H9 (cell line): Measurements from ENCODE around the gene TEKT5. TPM values are rescaled to one million over a fixed set of nuclear protein-coding genes. Genes with fewer than 3 reads are reported as not detected.

Experiments used
- DNase-seq: peaks from one replicate; pipeline ENCODE4 v3.0.0-alpha.2; 2017
- H2AFZ ChIP-seq: one replicate; pipeline ENCODE4 v1.6.1; 2013; ENCODE audit warnings: mild to moderate bottlenecking, low read length, control low read depth, moderate library complexity
- H2AK5ac ChIP-seq: 2 replicates; pipeline ENCODE4 v1.6.1; 2013; ENCODE audit warnings: low read length, control low read depth, mixed read lengths; ENCODE audit not compliant: insufficient read length
- H2BK120ac ChIP-seq: one replicate; pipeline ENCODE4 v1.6.1; 2013; ENCODE audit warnings: low read depth, mild to moderate bottlenecking, low read length, control low read depth, inconsistent platforms; ENCODE audit not compliant: poor library complexity, severe bottlenecking
- H2BK12ac ChIP-seq: 2 replicates; pipeline ENCODE4 v1.6.1; 2013; ENCODE audit warnings: low read length, control low read depth, mixed read lengths, low read depth; ENCODE audit not compliant: insufficient read length
- H2BK15ac ChIP-seq: 2 replicates; pipeline ENCODE4 v1.6.1; 2013; ENCODE audit warnings: low read depth, low read length, control low read depth
- H2BK20ac ChIP-seq: one replicate; pipeline ENCODE4 v1.6.1; 2013; ENCODE audit warnings: low read depth, mild to moderate bottlenecking, low read length, control low read depth, inconsistent platforms; ENCODE audit not compliant: poor library complexity, severe bottlenecking
- H2BK5ac ChIP-seq: 2 replicates; pipeline ENCODE4 v1.6.1; 2013; ENCODE audit warnings: low read length, control low read depth, mixed read lengths; ENCODE audit not compliant: insufficient read length
- H3K14ac ChIP-seq: 2 replicates; pipeline ENCODE4 v1.6.1; 2013; ENCODE audit warnings: low read length, control low read depth; ENCODE audit not compliant: insufficient read depth
- H3K18ac ChIP-seq: 2 replicates; pipeline ENCODE4 v1.6.1; 2013; ENCODE audit warnings: low read depth, mild to moderate bottlenecking, mixed read lengths, low read length, control low read depth; ENCODE audit not compliant: insufficient read length
- H3K23ac ChIP-seq: 2 replicates; pipeline ENCODE4 v1.6.1; 2013; ENCODE audit warnings: low read length, control low read depth, mixed read lengths, low read depth; ENCODE audit not compliant: insufficient read length
- H3K23me2 ChIP-seq: 2 replicates; pipeline ENCODE4 v1.6.1; 2013; ENCODE audit warnings: low read depth, mild to moderate bottlenecking, mixed read lengths, low read length, control low read depth; ENCODE audit not compliant: insufficient read length, poor library complexity, severe bottlenecking
- H3K27ac ChIP-seq: 2 replicates; pipeline ENCODE4 v1.5.1; 2013; ENCODE audit warnings: low read length, control low read depth, mixed read lengths, low read depth; ENCODE audit not compliant: insufficient read length
- H3K27me3 ChIP-seq: 2 replicates; pipeline ENCODE4 v1.6.1; 2013; ENCODE audit warnings: low read length, control low read depth, inconsistent platforms; ENCODE audit not compliant: insufficient read depth
- H3K4ac ChIP-seq: 2 replicates; pipeline ENCODE4 v1.6.1; 2013; ENCODE audit warnings: low read depth, mild to moderate bottlenecking, control low read depth, inconsistent platforms, low read length, moderate library complexity
- H3K4me1 ChIP-seq: 2 replicates; pipeline ENCODE4 v1.6.1; 2013; ENCODE audit warnings: low read length, control low read depth, inconsistent platforms; ENCODE audit not compliant: insufficient read depth
- H3K4me2 ChIP-seq: 2 replicates; pipeline ENCODE4 v1.6.1; 2013; ENCODE audit warnings: low read length, control low read depth, mixed read lengths; ENCODE audit not compliant: insufficient read length, insufficient read depth
- H3K56ac ChIP-seq: 2 replicates; pipeline ENCODE4 v1.6.1; 2013; ENCODE audit warnings: low read depth, mild to moderate bottlenecking, mixed read lengths, low read length, control low read depth; ENCODE audit not compliant: insufficient read length
- H3K79me1 ChIP-seq: 2 replicates; pipeline ENCODE4 v1.6.1; 2013; ENCODE audit warnings: low read depth, mild to moderate bottlenecking, moderate library complexity, low read length, control low read depth, inconsistent platforms; ENCODE audit not compliant: insufficient read depth, poor library complexity, severe bottlenecking
- H3K79me2 ChIP-seq: 2 replicates; pipeline ENCODE4 v1.6.1; 2013; ENCODE audit warnings: low read length, control low read depth, inconsistent platforms; ENCODE audit not compliant: insufficient read depth
- H3K9ac ChIP-seq: 2 replicates; pipeline ENCODE4 v1.6.1; 2013; ENCODE audit warnings: low read length, control low read depth, mixed read lengths; ENCODE audit not compliant: insufficient read length; ENCODE audit errors: extremely low read depth
- H3K9me3 ChIP-seq: one replicate; pipeline ENCODE4 v1.6.1; 2013; ENCODE audit warnings: low read depth, low read length, inconsistent platforms; ENCODE audit not compliant: control insufficient read depth
- H3T11ph ChIP-seq: one replicate; pipeline ENCODE4 v1.6.1; 2013; ENCODE audit warnings: mild to moderate bottlenecking, low read length, control low read depth, inconsistent platforms
- H4K20me1 ChIP-seq: one replicate; pipeline ENCODE4 v1.6.1; 2013; ENCODE audit not compliant: control insufficient read depth, insufficient read length, insufficient read depth
- H4K5ac ChIP-seq: 2 replicates; pipeline ENCODE4 v1.6.1; 2013; ENCODE audit warnings: low read depth, mild to moderate bottlenecking, mixed read lengths, low read length, control low read depth; ENCODE audit not compliant: insufficient read length
- H4K8ac ChIP-seq: replicated peaks from 2 replicates; pipeline ENCODE4 v1.6.1; 2013; ENCODE audit warnings: low read length, control low read depth, mixed read lengths, low read depth; ENCODE audit not compliant: insufficient read length
- H4K91ac ChIP-seq: 2 replicates; pipeline ENCODE4 v1.6.1; 2013; ENCODE audit warnings: low read depth, mild to moderate bottlenecking, moderate library complexity, mixed read lengths, low read length, control low read depth; ENCODE audit not compliant: insufficient read length
- H3K27ac Mint-ChIP-seq, 3 experiments: 2 replicates in 2 of 3; 3 replicates in 1 of 3; pipeline ENCODE4 v1.8.0; 2020 to 2021; ENCODE audit warnings: mixed read lengths in 3 of 3, mild to moderate bottlenecking in 1 of 3, moderate library complexity in 1 of 3
- H3K27me3 Mint-ChIP-seq: 2 replicates; pipeline ENCODE4 v1.8.0; 2021; ENCODE audit warnings: low read depth, mild to moderate bottlenecking, moderate library complexity, mixed read lengths
- H3K36me3 Mint-ChIP-seq, 3 experiments: 2 replicates in 2 of 3; 3 replicates in 1 of 3; pipeline ENCODE4 v1.8.0; 2020 to 2021; ENCODE audit warnings: low read depth in 3 of 3, mixed read lengths in 3 of 3; ENCODE audit not compliant: insufficient read depth in 1 of 3
- H3K4me1 Mint-ChIP-seq, 2 experiments: 2 replicates each; pipeline ENCODE4 v1.8.0; 2020; ENCODE audit warnings: mixed read lengths in 2 of 2
- H3K4me3 Mint-ChIP-seq, 2 experiments: 2 replicates in 1 of 2; 3 replicates in 1 of 2; pipeline ENCODE4 v1.8.0; 2020 to 2021; ENCODE audit warnings: mild to moderate bottlenecking in 2 of 2, mixed read lengths in 2 of 2, moderate library complexity in 1 of 2
- H3K9me3 Mint-ChIP-seq, 2 experiments: 2 replicates in 1 of 2; 3 replicates in 1 of 2; pipeline ENCODE4 v1.8.0; 2020; ENCODE audit warnings: mild to moderate bottlenecking in 2 of 2, mixed read lengths in 2 of 2, moderate library complexity in 1 of 2
- WGBS: extraction: QIAGEN DNeasy Blood & Tissue Kit; methylation state at CpG from one replicate; pipeline ENCODE4 v1.1.7; 2013; ENCODE audit warnings: missing lambda C conversion rate, low lambda C conversion rate, mixed read lengths; ENCODE audit not compliant: insufficient read length; ENCODE audit errors: extremely low coverage; 5-methylcytosine and 5-hydroxymethylcytosine counted together
- total RNA-seq: library from RNA; stranded (reverse); gene quantifications from 2 replicates; pipeline ENCODE4 v1.2.1, GENCODE V29; 2021
- TF ChIP-seq, protein P1 (sequence below): fragments of 200-600 bp; sonication (generic); conservative IDR thresholded peaks from 3 replicates; pipeline ENCODE4 v1.8.0; 2021; ENCODE audit warnings: antibody characterized with exemption, mild to moderate bottlenecking

Gene TEKT5
- total RNA-seq, 1 experiment from 2014 or later: 0.31 TPM

DNA sequence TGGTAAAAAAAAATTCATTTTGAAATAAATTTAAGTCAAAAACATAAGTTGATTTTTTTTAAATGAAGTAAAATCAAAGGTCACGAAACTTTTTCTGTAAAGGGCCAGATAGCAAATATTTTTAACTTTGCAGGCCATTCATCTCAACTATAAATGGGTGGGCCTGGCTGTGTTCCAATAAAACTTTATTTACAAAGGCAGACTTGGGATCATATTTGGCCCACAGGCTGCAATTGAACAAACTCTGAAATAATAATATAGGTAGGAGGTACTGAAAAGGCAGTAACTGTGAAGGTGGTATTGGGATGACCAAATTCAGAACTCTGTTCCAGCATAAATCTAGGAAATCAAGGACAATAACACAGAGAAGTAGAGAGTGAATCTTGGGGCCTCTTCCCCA, 102.1 kb downstream of the TEKT5 start:
- Histone ChIP-seq H3K4me1 (no peaks in the 10 kb centered on the region; the same call in 1 of the 2 replicates), H2BK120ac (no peak overlapping the region), H3K4me2 (no peak overlapping the region), H3T11ph (no peak overlapping the region), H2AFZ (no peak overlapping the region), H2BK5ac (no peak overlapping the region), H4K20me1 (no peaks in the 10 kb centered on the region), H3K27me3 (no peaks in the 10 kb centered on the region), H4K91ac (no peak overlapping the region), H3K9ac (no peak overlapping the region), H2BK12ac (no peak overlapping the region), H4K8ac (no peak overlapping the region), H3K23ac (no peak overlapping the region), H2BK20ac (no peak overlapping the region), H3K27ac (no peak overlapping the region), H3K14ac (no peak overlapping the region), H3K9me3 (no peaks in the 10 kb centered on the region), H3K4ac (no peak overlapping the region), H4K5ac (no peak overlapping the region), H3K56ac (no peak overlapping the region), H3K18ac (no peak overlapping the region), H3K79me1 (no peaks in the 10 kb centered on the region), H2BK15ac (no peak overlapping the region), H2AK5ac (no peak overlapping the region), H3K23me2 (no peaks in the 10 kb centered on the region), H3K79me2 (no peaks in the 10 kb centered on the region)
- Mint-ChIP-seq H3K4me3 (no peak overlapping the region), H3K36me3 (no peaks in the 10 kb centered on the region), H3K27ac (no peak overlapping the region), H3K4me1 (peaks cover 11 to 18% of the 10 kb centered on the region in 2 experiments), H3K27me3 (peaks cover 6% of the 10 kb centered on the region), H3K9me3 (no peaks in the 10 kb centered on the region)
- TF ChIP-seq, protein P1, sequence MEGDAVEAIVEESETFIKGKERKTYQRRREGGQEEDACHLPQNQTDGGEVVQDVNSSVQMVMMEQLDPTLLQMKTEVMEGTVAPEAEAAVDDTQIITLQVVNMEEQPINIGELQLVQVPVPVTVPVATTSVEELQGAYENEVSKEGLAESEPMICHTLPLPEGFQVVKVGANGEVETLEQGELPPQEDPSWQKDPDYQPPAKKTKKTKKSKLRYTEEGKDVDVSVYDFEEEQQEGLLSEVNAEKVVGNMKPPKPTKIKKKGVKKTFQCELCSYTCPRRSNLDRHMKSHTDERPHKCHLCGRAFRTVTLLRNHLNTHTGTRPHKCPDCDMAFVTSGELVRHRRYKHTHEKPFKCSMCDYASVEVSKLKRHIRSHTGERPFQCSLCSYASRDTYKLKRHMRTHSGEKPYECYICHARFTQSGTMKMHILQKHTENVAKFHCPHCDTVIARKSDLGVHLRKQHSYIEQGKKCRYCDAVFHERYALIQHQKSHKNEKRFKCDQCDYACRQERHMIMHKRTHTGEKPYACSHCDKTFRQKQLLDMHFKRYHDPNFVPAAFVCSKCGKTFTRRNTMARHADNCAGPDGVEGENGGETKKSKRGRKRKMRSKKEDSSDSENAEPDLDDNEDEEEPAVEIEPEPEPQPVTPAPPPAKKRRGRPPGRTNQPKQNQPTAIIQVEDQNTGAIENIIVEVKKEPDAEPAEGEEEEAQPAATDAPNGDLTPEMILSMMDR: no peak
- no CpG with 5 or more reads among the region's 1 CpG for WGBS
- no peak for DNase-seq
